GM19043 (cell line): ENCODE data around the gene UBAC2.

ENCODE experiments used
- ATAC-seq: cut with Tn5 transposase; IDR thresholded peaks from one replicate; pipeline ENCODE4 v1.9.1; 2021; ENCODE audit warnings: low read depth; ENCODE audit not compliant: unreplicated experiment

The UBAC2 gene

GRCh38 chr13:99307247-99307646, 106.6 kb downstream of the UBAC2 start, which contains the start of gene GPR183:
TSS of gene GPR183 (minus strand) at chr13:99307399. CDS start at chr13:99296145, 11,254 bp downstream.
- peak; percentile 63 for ATAC-seq

DNA sequence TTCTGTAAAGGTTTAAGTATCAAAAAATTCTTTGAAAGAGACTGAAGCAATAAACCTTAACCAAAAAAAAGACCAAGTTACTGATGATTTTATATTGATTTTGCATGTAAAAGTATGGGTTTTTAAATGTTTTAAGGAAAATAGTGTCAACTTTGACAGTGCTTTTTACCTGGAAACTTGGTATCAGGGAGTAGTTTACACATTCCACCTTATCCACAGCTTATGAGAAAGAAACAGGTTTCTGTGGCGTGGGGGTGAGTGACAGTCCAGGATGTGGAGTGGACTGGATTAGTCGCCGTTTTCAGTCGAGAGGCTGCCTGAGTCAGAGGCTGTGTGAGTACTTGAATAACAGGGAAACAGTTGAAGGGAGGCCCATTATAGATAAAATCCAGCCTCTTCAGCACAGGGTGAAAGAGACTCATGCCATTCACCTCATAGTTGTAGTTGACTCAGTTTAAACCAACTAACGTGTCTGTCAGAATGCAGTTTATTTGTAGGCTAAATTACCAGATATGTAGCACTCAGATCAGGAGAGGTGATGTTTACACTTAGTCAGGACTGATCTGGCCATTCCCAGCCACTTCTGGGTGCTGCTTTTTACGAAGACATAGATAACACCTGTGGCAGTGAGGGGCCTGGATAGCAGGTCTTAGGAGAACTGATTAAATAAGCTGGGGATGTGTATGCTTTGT, 107.1 kb downstream of the UBAC2 start:
- ATAC-seq: peak; percentile 32

GRCh38 chr13:99308471-99309087, 107.9 kb downstream of the UBAC2 start:
- ATAC-seq: no peak

GRCh38 chr13:99310382-99311031, 109.9 kb downstream of the UBAC2 start:
- no peak for ATAC-seq

GRCh38 chr13:99311137-99311536, 110.5 kb downstream of the UBAC2 start:
- no peak for ATAC-seq

DNA sequence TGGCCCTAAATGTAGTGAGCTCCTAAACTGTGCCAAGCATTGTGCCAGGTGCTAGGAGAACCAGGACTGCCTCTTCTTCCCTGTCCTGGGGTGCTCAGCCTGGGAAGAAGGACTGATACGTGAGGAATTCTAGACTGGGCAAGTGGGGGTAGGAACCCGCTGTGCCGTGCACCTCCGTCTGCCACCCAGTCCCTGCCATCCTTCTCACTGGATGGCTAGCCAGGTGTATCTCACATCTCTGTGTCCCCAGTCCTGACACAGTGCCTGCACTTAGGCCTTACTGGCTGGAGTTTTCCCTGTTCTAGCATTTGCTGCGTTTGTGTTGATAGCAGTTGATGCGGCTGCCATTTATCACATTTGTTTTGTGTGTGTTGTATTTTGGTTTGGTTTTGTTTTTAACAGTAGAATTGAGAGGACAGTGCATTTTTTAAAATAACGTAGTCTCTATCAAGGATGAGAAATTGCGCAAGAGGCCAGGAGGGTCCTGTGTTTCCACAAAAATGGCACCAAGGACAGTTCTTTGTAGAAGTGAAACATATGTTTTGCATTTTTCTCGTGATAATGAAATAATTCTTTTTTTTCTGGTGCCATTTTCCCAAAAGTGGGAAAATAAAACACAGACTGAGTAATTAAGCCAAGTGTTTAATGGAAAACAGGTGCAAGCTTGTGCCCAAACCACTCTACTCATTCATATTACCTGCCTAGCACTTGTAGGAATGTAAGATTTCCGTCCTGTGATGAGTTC, 111.3 kb downstream of the UBAC2 start:
- no peak for ATAC-seq

- ATAC-seq: peak; percentile 31
Observed at GRCh38 chr13:99312493-99312883, 111.8 kb downstream of the UBAC2 start.

DNA sequence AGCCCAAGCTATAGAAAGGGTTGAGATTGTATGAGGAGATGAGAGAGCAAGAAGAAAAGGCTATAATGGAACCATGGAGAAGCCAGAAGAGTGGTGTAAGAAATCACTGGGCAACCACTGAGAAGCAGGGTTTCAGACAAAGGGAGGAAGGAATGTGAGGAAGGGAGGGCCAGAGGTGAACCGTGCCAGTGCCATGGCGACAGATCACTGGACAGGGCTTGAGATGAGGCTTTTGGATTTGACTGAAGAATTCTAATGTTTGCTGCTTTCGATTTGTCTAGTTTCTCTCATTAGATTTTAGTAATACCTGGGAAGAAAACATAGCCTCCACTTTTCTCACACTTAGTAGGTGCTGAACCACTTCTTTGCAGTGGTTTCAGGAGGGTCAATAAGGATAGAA, 112.8 kb downstream of the UBAC2 start:
- no peak for ATAC-seq

GRCh38 chr13:99313941-99314340, 113.3 kb downstream of the UBAC2 start:
- ATAC-seq: no peak

- no peak for ATAC-seq
Observed at GRCh38 chr13:99314640-99315176, 114.1 kb downstream of the UBAC2 start.

- ATAC-seq: no peak
Observed at GRCh38 chr13:99315186-99315585, 114.5 kb downstream of the UBAC2 start.

- ATAC-seq: no peak
Observed at GRCh38 chr13:99316224-99316623, 115.6 kb downstream of the UBAC2 start.

GRCh38 chr13:99316657-99317256, 116.1 kb downstream of the UBAC2 start:
- no peak for ATAC-seq

GRCh38 chr13:99320693-99321481, 120.2 kb downstream of the UBAC2 start:
- ATAC-seq: no peak

DNA sequence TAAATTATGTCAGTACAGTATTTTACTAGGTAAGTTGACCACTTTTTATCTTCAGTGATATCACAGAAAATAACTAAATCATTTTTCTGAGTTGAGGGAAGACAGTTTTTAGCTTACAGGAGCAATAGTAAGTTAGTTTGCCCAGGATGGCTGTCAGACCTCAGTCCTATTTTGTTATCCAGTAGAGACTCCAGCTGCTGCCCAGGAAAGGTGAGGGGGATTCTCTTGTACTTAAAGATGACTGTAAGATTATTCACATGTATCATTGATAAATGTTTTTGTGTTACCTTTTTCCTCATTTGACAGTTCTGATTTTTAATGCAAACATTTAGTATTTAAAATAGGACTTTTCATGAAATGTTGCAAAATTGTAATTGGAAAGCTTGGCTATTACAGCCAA, 121.1 kb downstream of the UBAC2 start:
- ATAC-seq: no peak

GRCh38 chr13:99322297-99323103, 121.8 kb downstream of the UBAC2 start:
- ATAC-seq: peak; percentile 78

GRCh38 chr13:99323488-99323887, 122.8 kb downstream of the UBAC2 start:
- ATAC-seq: no peak

GRCh38 chr13:99326012-99326411, 125.4 kb downstream of the UBAC2 start:
- ATAC-seq: no peak

DNA sequence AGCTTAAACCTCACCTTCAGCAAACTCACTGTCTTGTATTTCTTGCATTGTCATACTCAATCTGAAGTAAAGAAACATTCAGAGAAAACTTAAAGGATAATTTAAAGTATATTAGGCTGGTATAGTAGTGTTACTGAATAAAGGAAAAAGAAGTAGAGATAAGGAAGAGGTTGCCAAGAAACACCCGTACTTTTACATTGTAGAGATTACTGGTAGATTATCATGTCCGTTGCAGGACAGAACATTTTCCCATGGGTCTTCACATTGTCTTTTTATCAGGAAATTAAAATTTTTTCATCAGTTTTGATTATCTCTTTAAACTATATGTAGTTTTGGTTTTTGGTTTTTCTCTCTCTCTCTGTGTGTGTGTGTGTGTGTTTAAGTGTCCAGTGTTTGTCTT, 126.5 kb downstream of the UBAC2 start:
- no peak for ATAC-seq
